Inferior parietal cortex (tissue), 1 donor: Measurements from ENCODE around the gene TCAIM.
"Not testable (repeated sequence)": the region's sequence is repeated elsewhere in the genome, so short reads cannot be mapped to it uniquely, and the experiment has no call there.

Experiments
- DNase-seq: peaks from one replicate; pipeline ENCODE4 v3.0.0-alpha.2; 2016; ENCODE audit errors: extremely low spot score

The TCAIM gene

GRCh38 chr3:44415421-44415820, 76.9 kb downstream of the TCAIM start:
- no peak for DNase-seq

GRCh38 chr3:44416031-44417030, 77.8 kb downstream of the TCAIM start:
- DNase-seq, result no peak

- not testable (repeated sequence) for DNase-seq
These were observed 79.6 kb downstream of the TCAIM start for GRCh38 chr3:44418118-44418517.

GRCh38 chr3:44418549-44418948, 80.0 kb downstream of the TCAIM start:
- no peak for DNase-seq

- DNase-seq, result no peak
These were observed 80.8 kb downstream of the TCAIM start for GRCh38 chr3:44419116-44419922.

- DNase-seq, result no peak
These were observed 81.5 kb downstream of the TCAIM start for GRCh38 chr3:44419923-44420650.

GRCh38 chr3:44420676-44421075, 82.1 kb downstream of the TCAIM start:
- DNase-seq, result no peak

GRCh38 chr3:44421280-44421679, 82.7 kb downstream of the TCAIM start:
- no peak for DNase-seq

- no peak for DNase-seq
These were observed 86.2 kb downstream of the TCAIM start for GRCh38 chr3:44424758-44425157.

GRCh38 chr3:44427683-44428082, 89.1 kb downstream of the TCAIM start:
- DNase-seq, result no peak

- DNase-seq, result no peak
These were observed 90.3 kb downstream of the TCAIM start for GRCh38 chr3:44428910-44429309.

GRCh38 chr3:44429459-44429858, 90.9 kb downstream of the TCAIM start:
- DNase-seq, result no peak

- DNase-seq, result no peak
These were observed 91.9 kb downstream of the TCAIM start for GRCh38 chr3:44430466-44430865.

GRCh38 chr3:44434834-44435510, 96.4 kb downstream of the TCAIM start:
- DNase-seq, result no peak

- no peak for DNase-seq
These were observed 97.6 kb downstream of the TCAIM start for GRCh38 chr3:44436181-44436580.

GRCh38 chr3:44437800-44438199, 99.2 kb downstream of the TCAIM start:
- DNase-seq, result no peak

- peak; percentile 70 for DNase-seq
These were observed 101.1 kb downstream of the TCAIM start for GRCh38 chr3:44439499-44440295.

GRCh38 chr3:44442596-44443309, 104.2 kb downstream of the TCAIM start:
- DNase-seq, result no peak

- DNase-seq, result no peak
These were observed 105.9 kb downstream of the TCAIM start for GRCh38 chr3:44444437-44444836.
